Measurements from ENCODE around the gene KTN1. TPM values are rescaled to one million over a fixed set of nuclear protein-coding genes. Genes with fewer than 3 reads are reported as not detected.

The KTN1 gene
- total RNA-seq, 1 experiment from 2014 or later, result 138 TPM

- Histone ChIP-seq H3K27me3 (replicated peaks; ENCODE audit: control insufficient read depth, insufficient read depth, low read length) (no peaks in the 10 kb centered on the region), H3K4me1 (no peaks in the 10 kb centered on the region), H3K9me3 (no peaks in the 10 kb centered on the region; the same call in 1 of the 2 replicates), H3K36me3 (ENCODE audit: control insufficient read depth, insufficient read depth, low read length) (no peaks in the 10 kb centered on the region), H3K4me3 (ENCODE audit: low read depth, low read length) (no peak overlapping the region)
- Mint-ChIP-seq H3K4me3 (ENCODE audit: unreplicated experiment) (no peak overlapping the region), H3K9me3 (ENCODE audit: unreplicated experiment) (no peaks in the 10 kb centered on the region), H3K27ac (ENCODE audit: unreplicated experiment) (no peak overlapping the region), H3K36me3 (ENCODE audit: insufficient read depth, unreplicated experiment) (no peaks in the 10 kb centered on the region), H3K4me1 (ENCODE audit: low read depth, unreplicated experiment) (no peaks in the 10 kb centered on the region), H3K27me3 (ENCODE audit: insufficient read depth, unreplicated experiment) (no peaks in the 10 kb centered on the region)
- BruUV-seq (replicated peaks), result no TSS peak
- POLR2A ChIA-PET, result no interaction called here
- intact Hi-C loops (cut with micrococcal nuclease; ENCODE audit: unreplicated experiment), result no loop called here
- no peak for TF ChIP-seq CTCF (IDR thresholded peaks at IDR 0.05; ENCODE audit: insufficient read depth in 1 of 2, low read depth in 1 of 2, low read length in 1 of 2, severe bottlenecking in 1 of 2, unreplicated experiment in 1 of 2)
- CTCF ChIA-PET, result no interaction called here
- DNase-seq, result no peak
Observed at GRCh38 chr14:55713486-55713885, 133.5 kb downstream of the KTN1 start.

DNA sequence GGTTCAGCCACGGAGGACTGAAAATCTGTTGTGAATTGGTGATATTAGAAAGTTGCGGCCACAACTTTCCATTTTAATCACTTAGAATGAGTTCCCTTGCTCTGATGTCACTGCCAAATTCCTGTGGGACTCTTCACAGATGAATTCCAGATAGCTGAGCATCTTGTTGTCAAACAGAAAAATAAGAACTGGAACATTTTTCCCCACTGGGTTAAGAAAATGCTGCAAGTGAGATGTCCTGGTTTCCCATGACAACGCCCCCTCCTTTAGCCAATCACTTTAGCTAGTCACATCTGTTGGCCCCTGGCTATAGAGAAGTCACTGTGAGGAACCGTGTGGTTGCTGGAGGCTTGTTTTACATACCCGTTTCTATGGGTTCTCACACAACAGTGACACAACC lies 135.9 kb downstream of the KTN1 start:
- H3K36me3 Mint-ChIP-seq (ENCODE audit: insufficient read depth, unreplicated experiment), result no peaks in the 10 kb centered on the region
- Histone ChIP-seq H3K4me1 (no peaks in the 10 kb centered on the region), H3K4me3 (ENCODE audit: low read depth, low read length) (no peak overlapping the region), H3K27me3 (replicated peaks; ENCODE audit: control insufficient read depth, insufficient read depth, low read length) (no peaks in the 10 kb centered on the region), H3K9me3 (no peaks in the 10 kb centered on the region; the same call in 1 of the 2 replicates), H3K36me3 (ENCODE audit: control insufficient read depth, insufficient read depth, low read length) (no peaks in the 10 kb centered on the region)
- BruUV-seq (replicated peaks), result no TSS peak
- intact Hi-C loops (cut with micrococcal nuclease; ENCODE audit: unreplicated experiment), result no loop called here
- POLR2A ChIA-PET, result no interaction called here
- H3K27ac Mint-ChIP-seq (ENCODE audit: unreplicated experiment), result no peak overlapping the region
- H3K4me1 Mint-ChIP-seq (ENCODE audit: low read depth, unreplicated experiment), result no peaks in the 10 kb centered on the region
- H3K9me3 Mint-ChIP-seq (ENCODE audit: unreplicated experiment), result no peaks in the 10 kb centered on the region
- H3K4me3 Mint-ChIP-seq (ENCODE audit: unreplicated experiment), result no peak overlapping the region
- no peaks in the 10 kb centered on the region for H3K27me3 Mint-ChIP-seq (ENCODE audit: insufficient read depth, unreplicated experiment)
- CTCF ChIA-PET, result interaction anchor here (0.7 to 0.9 kb wide), 2 partner anchors 10 to 570 kb away, joined by 3 read pairs; no protein-coding TSS in a partner anchor
- TF ChIP-seq CTCF (IDR thresholded peaks at IDR 0.05; ENCODE audit: insufficient read depth in 1 of 2, low read depth in 1 of 2, low read length in 1 of 2, severe bottlenecking in 1 of 2, unreplicated experiment in 1 of 2), result no peak
- no peak for DNase-seq

- ChIA-PET CTCF (no interaction called here), POLR2A (no interaction called here)
- intact Hi-C loops (cut with micrococcal nuclease; ENCODE audit: unreplicated experiment), result no loop called here
Observed at GRCh38 chr14:55717621-55718020, 137.6 kb downstream of the KTN1 start.

More at GRCh38 chr14:55717621-55718020, 137.6 kb downstream of the KTN1 start:
- DNase-seq, result no peak
- Histone ChIP-seq H3K4me3 (ENCODE audit: low read depth, low read length) (no peak overlapping the region), H3K27me3 (replicated peaks; ENCODE audit: control insufficient read depth, insufficient read depth, low read length) (no peaks in the 10 kb centered on the region), H3K36me3 (ENCODE audit: control insufficient read depth, insufficient read depth, low read length) (no peaks in the 10 kb centered on the region), H3K4me1 (no peaks in the 10 kb centered on the region), H3K9me3 (no peaks in the 10 kb centered on the region)
- Mint-ChIP-seq H3K27me3 (ENCODE audit: insufficient read depth, unreplicated experiment) (no peaks in the 10 kb centered on the region), H3K9me3 (ENCODE audit: unreplicated experiment) (no peaks in the 10 kb centered on the region), H3K27ac (ENCODE audit: unreplicated experiment) (no peak overlapping the region), H3K36me3 (ENCODE audit: insufficient read depth, unreplicated experiment) (no peaks in the 10 kb centered on the region), H3K4me3 (ENCODE audit: unreplicated experiment) (no peak overlapping the region), H3K4me1 (ENCODE audit: low read depth, unreplicated experiment) (no peaks in the 10 kb centered on the region)
- TF ChIP-seq CTCF (IDR thresholded peaks at IDR 0.05; ENCODE audit: insufficient read depth in 1 of 2, low read depth in 1 of 2, low read length in 1 of 2, severe bottlenecking in 1 of 2, unreplicated experiment in 1 of 2), result no peak
- no TSS peak for BruUV-seq (replicated peaks)
